NCI-H1105 treated with DMSO at 0.1 percent for 48 hours (cell line): Measurements from ENCODE around the gene ADAT3.

ENCODE experiments used
- DNase-seq: peaks from one replicate; lab custom pipeline; 2025; lab: John Stamatoyannopoulos, UW

ADAT3 gene

GRCh38 chr19:1938071-1938470 lies 32.9 kb downstream of the ADAT3 start:
- no peak for DNase-seq

DNA sequence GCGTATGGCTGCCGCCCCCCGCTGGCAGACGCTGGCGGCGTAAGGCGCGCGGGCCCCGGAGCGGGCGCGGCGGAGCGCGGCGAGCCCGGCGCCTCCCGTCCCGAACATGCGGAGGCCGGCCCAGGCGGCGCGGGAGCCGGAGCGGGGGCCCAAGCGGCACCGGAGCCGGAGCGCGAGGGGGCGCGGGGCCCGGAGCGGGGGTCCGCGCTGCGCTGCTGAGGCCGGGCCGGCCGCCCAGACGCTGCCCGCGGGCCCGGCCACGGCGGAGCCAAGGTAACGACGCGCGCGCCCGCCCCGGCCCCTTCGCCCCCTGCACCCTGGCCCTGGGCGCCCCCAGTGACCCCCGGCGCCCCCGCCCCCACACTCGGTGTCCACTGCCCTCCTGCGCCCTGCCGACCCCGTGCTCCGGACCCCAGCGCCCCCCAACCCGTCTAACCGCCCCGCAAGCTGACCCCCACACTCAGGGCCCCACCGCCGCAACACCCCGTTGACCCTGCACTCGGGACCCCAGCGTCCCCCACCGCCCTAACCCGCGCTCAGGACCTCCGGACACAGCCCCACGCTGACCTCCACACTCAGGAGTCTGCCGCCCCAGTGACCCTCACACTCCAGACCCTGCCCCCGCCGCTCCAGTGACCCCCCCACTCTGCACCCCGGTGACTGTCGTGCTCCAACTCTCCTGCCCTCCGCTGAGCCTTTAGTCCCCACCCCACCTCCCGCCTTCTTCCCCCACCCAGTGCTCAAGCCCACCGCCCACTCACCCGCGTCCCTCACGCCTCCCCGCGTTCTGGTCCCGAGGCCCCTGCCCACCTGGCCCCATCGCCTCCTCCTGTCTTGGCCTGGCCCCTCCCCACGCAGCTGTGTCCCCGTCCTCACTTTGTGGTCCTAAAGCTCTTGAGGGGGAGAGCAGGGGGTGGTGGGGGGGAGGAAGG lies 36.2 kb downstream of the ADAT3 start, which contains the start of gene CSNK1G2:
Gene CSNK1G2 (plus strand): TSS at position 27 of the 932 bp plus-strand sequence. CDS start 28,601 bp downstream, outside the sequence.
- DNase-seq, result no peak

DNA sequence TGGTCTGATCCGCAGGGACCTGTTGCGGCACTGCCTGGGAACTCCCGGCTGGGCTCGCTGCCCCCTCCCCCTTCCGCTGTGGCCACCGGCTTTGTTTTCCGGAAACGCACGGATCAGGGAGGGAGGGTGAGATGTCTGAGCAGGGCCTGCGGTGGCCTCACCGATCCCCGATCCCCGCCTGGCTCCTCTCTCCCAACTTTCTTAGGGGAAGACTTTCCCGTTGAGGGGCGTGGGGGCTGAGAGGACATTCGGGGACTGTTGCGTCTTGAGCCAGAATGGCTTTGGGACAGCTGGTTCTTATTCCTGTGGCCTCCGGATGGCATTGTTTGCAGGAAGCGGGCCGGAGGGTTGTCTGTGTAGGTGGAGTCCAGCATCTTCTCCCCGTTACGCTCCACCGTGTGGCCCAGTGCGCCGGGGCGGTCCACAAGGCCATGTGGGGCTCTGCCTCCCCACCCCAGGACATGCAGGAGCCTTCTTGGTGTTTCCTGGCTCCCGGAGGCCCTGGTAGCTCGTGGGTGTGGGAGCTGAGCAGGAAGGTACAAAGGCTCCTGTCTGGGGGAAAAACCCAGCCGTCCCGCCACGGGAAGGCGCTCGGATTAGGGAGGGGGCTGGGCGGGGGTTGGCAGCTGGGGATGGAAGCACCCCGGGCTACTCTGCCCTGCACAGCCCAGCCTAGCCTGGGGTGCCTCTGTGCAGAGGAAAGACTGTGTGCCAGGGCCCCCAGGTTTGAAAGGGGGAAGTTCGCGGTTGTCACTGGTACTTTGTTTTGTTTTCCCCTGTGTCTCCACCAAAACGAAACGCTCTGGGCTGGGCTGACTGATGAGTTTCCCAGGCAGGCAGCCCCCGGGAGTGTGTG lies 37.1 kb downstream of the ADAT3 start:
- peak; percentile 43 for DNase-seq

DNA sequence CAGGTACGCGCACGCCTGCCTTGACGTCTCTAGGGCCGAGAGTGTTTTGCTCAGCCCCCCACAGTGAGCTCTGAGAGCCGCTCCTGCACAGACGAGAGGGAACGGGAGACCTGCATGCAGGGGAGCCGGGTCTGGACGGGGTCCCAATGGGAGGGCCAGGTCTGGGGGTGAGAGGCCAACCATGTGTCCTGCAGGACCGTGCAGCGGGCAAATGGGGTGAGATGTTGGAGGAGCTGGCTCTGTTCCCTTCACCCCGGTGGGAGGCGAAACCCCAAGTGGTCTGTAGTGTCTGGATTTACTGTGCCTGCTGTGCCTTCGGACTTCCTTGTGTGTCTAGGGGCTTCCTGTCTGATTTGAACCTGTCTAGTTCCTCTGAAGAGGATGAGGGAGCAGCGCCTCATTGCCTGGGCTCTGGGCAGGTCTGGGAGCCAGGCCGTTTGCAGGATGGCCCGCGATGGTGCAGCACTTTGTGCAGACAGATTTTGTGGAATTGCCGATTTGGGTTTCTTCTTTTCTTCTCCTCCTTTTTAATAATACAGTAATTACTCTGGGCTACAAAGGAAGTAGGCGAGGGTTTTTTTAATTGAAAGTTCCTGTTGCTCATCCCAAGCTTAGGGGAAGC lies 37.8 kb downstream of the ADAT3 start:
- DNase-seq, result no peak

DNA sequence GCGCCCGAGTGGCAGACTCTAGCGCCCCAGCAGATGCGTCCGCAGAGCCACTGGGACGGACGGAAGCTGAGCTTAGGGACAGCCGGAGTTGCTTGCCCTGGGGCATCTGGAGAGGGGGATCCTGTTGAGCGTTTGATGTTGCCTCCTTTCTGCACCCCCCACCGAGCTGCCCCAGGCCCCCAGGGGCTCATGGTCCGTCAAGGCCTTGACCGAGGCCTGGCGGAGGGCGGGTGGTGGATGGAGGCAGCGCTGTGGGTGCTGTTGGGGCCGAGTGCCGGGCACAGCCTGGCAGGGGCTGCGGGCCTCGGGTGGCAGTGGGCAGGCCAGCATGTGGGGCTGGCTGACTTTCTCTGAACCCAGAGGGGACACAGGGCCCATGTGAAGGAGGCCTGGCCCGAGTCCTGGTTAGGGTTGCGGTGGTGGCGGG lies 38.5 kb downstream of the ADAT3 start:
- no peak for DNase-seq

DNA sequence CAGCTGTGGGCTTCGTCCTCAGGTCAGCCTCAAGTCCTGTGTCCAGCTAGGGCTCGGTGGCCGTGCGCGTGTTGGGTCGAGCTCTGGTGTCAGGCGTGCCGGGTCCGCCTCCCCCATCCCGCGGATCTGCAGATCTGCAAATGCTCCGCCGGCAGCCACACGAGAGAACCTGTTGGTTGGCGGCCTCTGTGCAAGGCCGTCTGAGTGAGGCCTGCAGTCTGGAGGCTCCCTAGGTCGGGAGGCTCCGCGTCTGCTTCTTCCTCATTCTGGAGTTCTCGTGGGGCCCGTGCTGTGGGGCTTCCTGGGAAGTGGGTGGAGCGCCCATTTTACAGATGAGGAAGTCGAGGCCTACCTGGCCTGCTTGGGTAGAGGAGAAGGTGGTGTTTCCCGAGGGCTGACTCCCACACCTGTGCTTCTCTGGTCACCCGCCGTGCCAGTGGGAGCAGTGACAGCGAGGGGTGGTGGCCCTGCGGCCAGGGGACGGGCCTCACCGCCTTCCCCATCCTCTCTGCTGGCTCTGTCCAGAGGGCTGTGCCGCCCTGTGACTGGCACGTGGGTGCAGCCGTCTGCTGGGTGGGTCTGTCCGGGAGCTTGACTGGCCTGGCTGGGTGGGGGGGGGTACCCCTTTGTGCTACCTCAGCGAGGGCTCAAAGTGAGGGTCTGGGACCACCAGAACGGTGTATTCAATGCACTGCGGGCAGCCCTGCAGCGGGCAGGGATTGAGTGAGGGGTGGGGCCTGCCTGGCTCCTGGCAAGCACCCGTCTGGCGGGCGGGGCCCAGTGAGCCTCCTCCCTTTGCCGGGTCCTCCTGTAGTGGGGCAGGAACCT lies 39.1 kb downstream of the ADAT3 start:
- no peak for DNase-seq

- no peak for DNase-seq
These were observed 39.8 kb downstream of the ADAT3 start for GRCh38 chr19:1944916-1945561.

GRCh38 chr19:1945899-1946298 lies 40.7 kb downstream of the ADAT3 start:
- no peak for DNase-seq

- no peak for DNase-seq
These were observed 42.5 kb downstream of the ADAT3 start for GRCh38 chr19:1947651-1948209.

GRCh38 chr19:1949304-1950101 lies 44.3 kb downstream of the ADAT3 start:
- no peak for DNase-seq

GRCh38 chr19:1950640-1951039 lies 45.4 kb downstream of the ADAT3 start:
- no peak for DNase-seq

- DNase-seq, result no peak
These were observed 47.4 kb downstream of the ADAT3 start for GRCh38 chr19:1952635-1953034.

- no peak for DNase-seq
These were observed 47.8 kb downstream of the ADAT3 start for GRCh38 chr19:1953037-1953436.

DNA sequence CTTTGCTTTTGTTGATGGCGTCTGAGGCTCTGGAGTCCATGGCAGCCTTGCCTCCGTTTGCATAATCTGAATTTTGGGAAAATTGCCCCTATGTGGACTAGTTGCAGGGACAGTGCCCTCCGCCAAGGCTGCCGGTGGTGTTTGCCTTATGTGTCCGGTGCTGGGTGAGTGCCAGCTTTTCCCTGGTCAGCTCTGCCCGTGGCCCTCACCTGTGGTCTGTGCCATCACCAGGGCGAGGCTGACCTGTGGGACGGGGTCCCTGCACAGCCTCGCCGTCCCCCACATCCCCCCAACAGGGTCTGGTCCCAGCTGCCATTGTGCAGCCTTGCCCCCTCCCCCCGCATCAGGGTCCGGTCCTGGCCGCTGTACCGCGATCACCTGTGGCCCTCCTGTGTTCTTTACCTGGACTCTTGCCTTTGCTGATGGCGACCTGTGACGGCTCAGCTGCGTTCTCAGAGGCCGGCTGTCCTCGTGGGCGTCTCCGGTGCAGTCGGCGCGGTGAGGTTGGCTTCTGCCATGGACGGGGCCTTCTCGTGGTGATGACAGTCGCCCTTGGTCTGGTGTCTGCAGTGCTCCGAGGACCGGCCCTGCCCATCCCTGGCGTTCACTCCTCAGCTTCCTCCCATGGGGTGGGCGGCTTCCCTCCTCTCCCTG lies 48.4 kb downstream of the ADAT3 start:
- no peak for DNase-seq

- DNase-seq, result no peak
These were observed 49.3 kb downstream of the ADAT3 start for GRCh38 chr19:1954532-1954933.

GRCh38 chr19:1955171-1956121 lies 50.2 kb downstream of the ADAT3 start:
- no peak for DNase-seq

DNA sequence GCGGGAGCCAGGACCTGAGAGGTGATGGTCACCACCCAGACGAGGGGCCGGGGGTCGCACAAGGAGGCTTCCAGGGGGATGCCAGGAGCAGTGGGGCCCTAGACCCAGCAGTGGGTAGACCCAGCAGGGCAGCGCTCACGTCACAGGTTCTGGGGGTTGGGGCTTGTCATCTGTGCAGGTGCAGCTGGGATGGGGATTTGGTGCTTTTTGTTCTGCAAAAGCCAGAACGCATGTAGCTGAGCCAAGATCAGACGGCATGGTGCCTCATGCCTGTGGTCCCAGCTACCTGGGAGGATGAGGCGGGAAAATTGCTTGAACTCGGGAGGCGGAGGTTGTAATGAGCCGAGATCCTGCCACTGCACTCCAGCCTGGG lies 50.9 kb downstream of the ADAT3 start:
- no peak for DNase-seq

DNA sequence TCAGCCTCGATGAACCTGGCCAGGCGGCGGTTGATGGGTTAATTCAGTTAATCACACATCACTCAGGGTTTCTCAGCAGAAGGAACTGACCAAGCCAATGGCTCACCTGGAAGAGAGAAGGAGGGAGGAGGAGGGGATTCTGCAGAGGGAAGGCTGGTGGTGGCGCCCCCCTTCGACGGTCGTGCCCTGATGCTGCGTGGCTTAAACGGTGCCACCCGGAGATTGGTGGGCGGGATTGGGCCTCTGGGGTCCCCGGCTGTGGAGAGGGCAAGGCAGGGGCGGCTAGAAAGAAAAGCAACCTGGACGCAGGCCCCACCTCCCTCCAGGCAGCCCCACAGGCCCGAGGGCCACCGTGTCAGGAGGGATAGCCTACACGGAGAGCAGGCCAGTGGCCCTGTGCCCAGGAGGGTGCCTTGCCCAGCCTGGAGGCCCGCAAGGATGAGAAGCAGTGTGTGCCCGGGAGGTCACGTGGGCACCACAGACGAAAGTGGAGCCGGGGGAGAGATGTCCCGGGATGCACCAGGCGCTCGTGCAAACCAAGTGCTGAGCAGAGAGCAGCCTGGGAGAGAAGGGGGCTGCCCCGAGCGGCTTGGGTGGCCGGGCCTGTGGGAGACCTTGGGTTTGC lies 51.8 kb downstream of the ADAT3 start:
- no peak for DNase-seq
